Stimulated activated CD4-positive, alpha-beta T cell treated with anti-CD3 and anti-CD28 coated beads, Interleukin-1b, Interleukin-23, amount 100 ng/mL, for 24 hours (primary cell): ENCODE data around the gene SLC35G6.
A peak's percentile ranks its signal among the peaks of the same experiment; 100 is the strongest.
"Not testable (repeated sequence)": the region's sequence is repeated elsewhere in the genome, so short reads cannot be mapped to it uniquely, and the experiment has no call there.

ENCODE experiments used
- DNase-seq, 4 experiments: peaks; one replicate each; pipeline ENCODE4 v3.0.0-alpha.2; 2020; ENCODE audit warnings: low read depth in 4 of 4, low spot score in 1 of 4

Gene SLC35G6

GRCh38 chr17:7460850-7461660, 20.2 kb upstream of the SLC35G6 start:
- no peak for DNase-seq

- DNase-seq: no peak
These were observed 18.5 kb upstream of the SLC35G6 start for GRCh38 chr17:7462474-7463371.

- DNase-seq: no peak
These were observed 17.8 kb upstream of the SLC35G6 start for GRCh38 chr17:7463372-7463846.

GRCh38 chr17:7464081-7464480, 17.2 kb upstream of the SLC35G6 start:
- no peak for DNase-seq

- DNase-seq: no peak
These were observed 15.5 kb upstream of the SLC35G6 start for GRCh38 chr17:7465597-7466275.

- no peak for DNase-seq
These were observed 15.0 kb upstream of the SLC35G6 start for GRCh38 chr17:7466318-7466638.

GRCh38 chr17:7466639-7467341, 14.5 kb upstream of the SLC35G6 start:
- DNase-seq: no peak

GRCh38 chr17:7467498-7467897, 13.7 kb upstream of the SLC35G6 start:
- no peak for DNase-seq

GRCh38 chr17:7468290-7468689, 13.0 kb upstream of the SLC35G6 start:
- no peak for DNase-seq

- no peak for DNase-seq
These were observed 12.3 kb upstream of the SLC35G6 start for GRCh38 chr17:7468804-7469389.

- DNase-seq: not testable (repeated sequence)
These were observed 11.4 kb upstream of the SLC35G6 start for GRCh38 chr17:7469843-7470242.

GRCh38 chr17:7470457-7470973, 10.7 kb upstream of the SLC35G6 start:
- DNase-seq: not testable (repeated sequence)

- no peak for DNase-seq
These were observed 9.5 kb upstream of the SLC35G6 start for GRCh38 chr17:7471729-7472128.

- DNase-seq: not testable (repeated sequence)
These were observed 6.5 kb upstream of the SLC35G6 start for GRCh38 chr17:7474767-7475166.

GRCh38 chr17:7475764-7476422, 5.4 kb upstream of the SLC35G6 start:
- DNase-seq: no peak

GRCh38 chr17:7476494-7476893, 4.8 kb upstream of the SLC35G6 start:
- no peak for DNase-seq

GRCh38 chr17:7476951-7477350, 4.3 kb upstream of the SLC35G6 start:
- DNase-seq: no peak

- peak in 1 of 4 experiments; percentile 26 for DNase-seq
These were observed 3.6 kb upstream of the SLC35G6 start for GRCh38 chr17:7477392-7478275.
